Vagina (tissue), 2 donors: Measurements from ENCODE around the gene IDE. TPM values are rescaled to one million over a fixed set of nuclear protein-coding genes. Genes with fewer than 3 reads are reported as not detected.

Source experiments
- DNase-seq, 2 donors: peaks; one replicate each; pipeline ENCODE4 v3.0.0-alpha.2; 2017; ENCODE audit errors: extremely low spot score in 2 of 2
- H3K27ac ChIP-seq: fragments of 200-600 bp; sonication (generic); one replicate; pipeline ENCODE4 v1.5.1; 2019
- H3K27me3 ChIP-seq: fragments of 200-600 bp; sonication (generic); one replicate; pipeline ENCODE4 v1.5.1; 2019
- H3K36me3 ChIP-seq, 2 donors: fragments of 200-600 bp; sonication (generic); one replicate each; pipeline ENCODE4 v1.5.1; 2017 to 2019
- H3K4me1 ChIP-seq: fragments of 200-600 bp; sonication (generic); one replicate; pipeline ENCODE4 v1.5.1; 2019
- H3K4me3 ChIP-seq, 2 donors: fragments of 200-600 bp; sonication (generic); 1 replicate in 1 of 2; 2 replicates in 1 of 2; pipeline ENCODE4 v1.5.1; 2016 to 2019
- H3K9me3 ChIP-seq: fragments of 200-600 bp; sonication (generic); one replicate; pipeline ENCODE4 v1.5.1; 2019
- CTCF ChIP-seq, 3 experiments: fragments of 450-650 bp in 2 of 3; fragments of 200-600 bp in 1 of 3; sonication (generic) in 1 of 3; IDR thresholded peaks; one replicate each; pipeline ENCODE4 v1.5.1; 2017 to 2019; ENCODE audit warnings: antibody characterized with exemption in 3 of 3, mild to moderate bottlenecking in 2 of 3, moderate library complexity in 2 of 3
- POLR2A ChIP-seq, 2 donors: fragments of 450-650 bp; IDR thresholded peaks; one replicate each; pipeline ENCODE4 v1.6.1; 2017; ENCODE audit warnings: antibody characterized with exemption in 2 of 2, mild to moderate bottlenecking in 2 of 2, moderate library complexity in 2 of 2
- POLR2AphosphoS5 ChIP-seq, 2 donors: sonication (generic); formaldehyde crosslinking; IDR thresholded peaks; one replicate each; pipeline ENCODE4 v1.9.0; 2017; ENCODE audit warnings: antibody characterized with exemption in 2 of 2, mild to moderate bottlenecking in 2 of 2, low read depth in 1 of 2; ENCODE audit not compliant: insufficient read depth in 1 of 2
- intact Hi-C: fragments of 100-400 bp; cut with DNase I; formaldehyde crosslinking; loops from one replicate; pipeline ENCODE4 v1.15.1; 2023
- total RNA-seq: library from RNA; depleted of rRNA; stranded (reverse); fragments of >200 nt; gene quantifications from one replicate; pipeline ENCODE4 v1.2.3, GENCODE V29; 2016

Gene IDE
- total RNA-seq, 1 donor from 2014 or later, result 22.3 TPM

- Histone ChIP-seq H3K9me3 (no peaks in the 10 kb centered on the region), H3K4me1 (no peaks in the 10 kb centered on the region), H3K36me3 (peaks cover 0 to 23% of the 10 kb centered on the region in 2 donors), H3K27ac (no peak overlapping the region), H3K4me3 (no peak overlapping the region), H3K27me3 (no peaks in the 10 kb centered on the region)
- TF ChIP-seq CTCF (IDR thresholded peaks at IDR 0.05) (no peak), POLR2AphosphoS5 (IDR thresholded peaks at IDR 0.05; ENCODE audit: insufficient read depth in 1 of 2, low read depth in 1 of 2) (no peak), POLR2A (IDR thresholded peaks at IDR 0.05) (no peak)
- intact Hi-C loops, result no loop called here
- no peak for DNase-seq
Measured at GRCh38 chr10:92493362-92493761, 80.5 kb downstream of the IDE start.

GRCh38 chr10:92492748-92493240 lies 81.1 kb downstream of the IDE start:
- no peak for DNase-seq
- Histone ChIP-seq H3K36me3 (peaks cover 2 to 29% of the 10 kb centered on the region in 2 donors), H3K27me3 (no peaks in the 10 kb centered on the region), H3K27ac (no peak overlapping the region), H3K4me1 (no peaks in the 10 kb centered on the region), H3K4me3 (no peak overlapping the region), H3K9me3 (no peaks in the 10 kb centered on the region)
- intact Hi-C loops, result no loop called here
- TF ChIP-seq POLR2A (IDR thresholded peaks at IDR 0.05) (no peak), CTCF (IDR thresholded peaks at IDR 0.05) (no peak), POLR2AphosphoS5 (IDR thresholded peaks at IDR 0.05; ENCODE audit: insufficient read depth in 1 of 2, low read depth in 1 of 2) (no peak)

- no peak overlapping the region for H3K4me3 ChIP-seq
- no peak for TF ChIP-seq CTCF (IDR thresholded peaks at IDR 0.05)
- no peak for TF ChIP-seq POLR2A (IDR thresholded peaks at IDR 0.05)
- no peak for TF ChIP-seq POLR2AphosphoS5 (IDR thresholded peaks at IDR 0.05; ENCODE audit: insufficient read depth in 1 of 2, low read depth in 1 of 2)
- no peaks in the 10 kb centered on the region for H3K4me1 ChIP-seq
- no peaks in the 10 kb centered on the region for H3K9me3 ChIP-seq
- H3K27ac ChIP-seq, result no peak overlapping the region
- intact Hi-C loops, result no loop called here
- H3K36me3 ChIP-seq, result peaks cover 11 to 36% of the 10 kb centered on the region in 2 donors
- no peak for DNase-seq
- H3K27me3 ChIP-seq, result no peaks in the 10 kb centered on the region
Measured at GRCh38 chr10:92490387-92490786, 83.5 kb downstream of the IDE start.

- Histone ChIP-seq H3K27me3 (no peaks in the 10 kb centered on the region), H3K4me1 (no peaks in the 10 kb centered on the region), H3K9me3 (no peaks in the 10 kb centered on the region), H3K4me3 (no peak overlapping the region), H3K27ac (no peak overlapping the region), H3K36me3 (peaks cover 11 to 56% of the 10 kb centered on the region in 2 donors)
- no peak for DNase-seq
- TF ChIP-seq POLR2A (IDR thresholded peaks at IDR 0.05), result no peak
- TF ChIP-seq CTCF (IDR thresholded peaks at IDR 0.05), result no peak
- no peak for TF ChIP-seq POLR2AphosphoS5 (IDR thresholded peaks at IDR 0.05; ENCODE audit: insufficient read depth in 1 of 2, low read depth in 1 of 2)
- intact Hi-C loops, result no loop called here
Measured at GRCh38 chr10:92486637-92487036, 87.3 kb downstream of the IDE start.

GRCh38 chr10:92483539-92483938 lies 90.4 kb downstream of the IDE start:
- no peak for DNase-seq
- H3K4me1 ChIP-seq, result no peaks in the 10 kb centered on the region
- peaks cover 11 to 57% of the 10 kb centered on the region in 2 donors for H3K36me3 ChIP-seq
- H3K9me3 ChIP-seq, result no peaks in the 10 kb centered on the region
- no peak overlapping the region for H3K27ac ChIP-seq
- H3K4me3 ChIP-seq, result no peak overlapping the region
- intact Hi-C loops, result no loop called here
- H3K27me3 ChIP-seq, result no peaks in the 10 kb centered on the region
- TF ChIP-seq POLR2A (IDR thresholded peaks at IDR 0.05) (no peak), POLR2AphosphoS5 (IDR thresholded peaks at IDR 0.05; ENCODE audit: insufficient read depth in 1 of 2, low read depth in 1 of 2) (no peak), CTCF (IDR thresholded peaks at IDR 0.05) (no peak)
